PC-3 (cell line): ENCODE results near the gene PTPN1.
A peak's percentile ranks its signal among the peaks of the same experiment; 100 is the strongest.

Source experiments
- CTCF ChIP-seq: fragments of 300-600 bp; sonication (generic); conservative IDR thresholded peaks from 2 replicates; pipeline ENCODE4 v1.5.1; 2017; ENCODE audit warnings: antibody characterized with exemption, low read depth, mild to moderate bottlenecking, low read length
- EZH2 ChIP-seq: fragments of 300-600 bp; sonication (generic); IDR thresholded peaks from one replicate; pipeline ENCODE4 v1.6.1; 2017; ENCODE audit warnings: antibody characterized with exemption, mild to moderate bottlenecking, low read length; ENCODE audit not compliant: unreplicated experiment
- EZH2phosphoT487 ChIP-seq: fragments of 300-600 bp; sonication (generic); IDR thresholded peaks from 2 replicates; pipeline ENCODE4 v1.6.1; 2018; ENCODE audit warnings: mild to moderate bottlenecking, antibody characterized with exemption, low read length, borderline replicate concordance

DNA sequence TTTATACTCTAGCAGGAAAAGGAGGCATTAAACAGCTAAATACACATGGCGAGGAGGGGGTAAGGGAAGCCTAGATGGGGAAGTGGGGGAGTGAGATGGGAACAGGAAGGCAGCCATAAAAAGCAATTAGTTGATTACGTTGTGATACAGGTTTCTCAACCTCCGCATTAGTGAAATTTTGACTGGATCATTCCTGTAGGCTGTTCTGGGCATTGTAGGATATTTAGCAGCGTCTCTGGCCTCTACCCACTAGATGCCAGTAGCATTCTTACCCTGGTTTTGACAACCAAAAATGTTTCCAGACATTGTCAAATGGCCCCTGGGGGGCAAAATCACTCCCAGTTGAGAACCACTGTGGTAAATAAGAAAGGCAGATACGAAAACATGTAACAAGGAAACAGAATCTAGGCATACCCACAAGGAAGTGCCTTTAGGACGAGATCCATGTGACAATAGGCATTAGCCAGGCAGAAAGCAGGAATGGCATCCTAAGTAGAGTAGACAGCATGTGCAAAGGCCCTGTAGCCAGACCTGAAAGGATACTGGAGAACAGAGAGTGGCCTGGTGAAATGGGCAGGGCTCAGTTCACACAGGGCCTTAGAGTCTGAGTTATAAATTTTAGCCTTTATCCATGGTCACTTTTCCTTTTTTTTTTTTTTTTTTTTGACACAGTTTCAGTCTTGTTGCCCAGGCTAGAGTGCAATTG lies 25.8 kb upstream of the PTPN1 start:
- TF ChIP-seq CTCF, result peak; percentile 34
- TF ChIP-seq EZH2, result no peak
- TF ChIP-seq EZH2phosphoT487, result no peak
